ENCODE data around the gene SRSF9. TPM values are rescaled to one million over a fixed set of nuclear protein-coding genes. Genes with fewer than 3 reads are reported as not detected.

Gene SRSF9
- total and polyA plus RNA-seq, 2 of the 13 experiments (the other 11 are each of a cell fraction or from before 2014, with no cell fraction given), result 125 to 144 TPM

DNA sequence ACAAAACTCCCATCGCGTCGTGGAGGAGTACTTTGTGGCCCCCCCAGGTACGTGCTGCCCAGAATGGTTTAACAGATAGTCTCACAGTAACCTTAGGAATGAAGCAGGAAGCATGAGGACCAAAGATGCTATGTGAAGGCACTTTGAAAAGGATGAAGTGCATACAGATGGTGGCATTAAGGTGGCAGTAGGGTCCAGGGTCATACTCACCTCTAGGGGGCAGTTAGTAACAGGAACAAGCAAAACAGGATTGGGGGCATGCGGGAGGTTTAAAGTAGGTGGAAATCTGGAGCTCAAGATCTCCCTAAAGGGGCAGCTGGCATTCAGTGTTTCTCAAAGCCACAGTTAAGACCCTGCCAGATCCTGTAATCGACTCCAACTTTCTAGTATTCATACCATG, 12.4 kb downstream of the SRSF9 start (continued):
- TF ChIP-seq POLR2A (IDR thresholded peaks at IDR 0.05; ENCODE audit: insufficient read depth in 1 of 2, low read depth in 2 of 2, low read length in 2 of 2), result 0 out of 4 replicates have a peak, but pooled peaks of 1 of the 2 experiments have one; percentile 23
- TF ChIP-seq EEA1 (CRISPR knock-in tag; IDR thresholded peaks at IDR 0.05; ENCODE audit: borderline replicate concordance), result no peak
- TF ChIP-seq NCOA2 (CRISPR knock-in tag; IDR thresholded peaks at IDR 0.05), result no peak
- TF ChIP-seq NPAS2 (CRISPR knock-in tag; IDR thresholded peaks at IDR 0.05; ENCODE audit: borderline replicate concordance), result no peak
- no peak for TF ChIP-seq FOSL2 (CRISPR knock-in tag; IDR thresholded peaks at IDR 0.05)
- TF ChIP-seq ZMYM2 (CRISPR knock-in tag; IDR thresholded peaks at IDR 0.05), result no peak
- no peak for TF ChIP-seq ZNF652 (CRISPR knock-in tag; IDR thresholded peaks at IDR 0.05; ENCODE audit: borderline replicate concordance, low read depth)
- TF ChIP-seq HMG20A (CRISPR knock-in tag; IDR thresholded peaks at IDR 0.05; ENCODE audit: borderline replicate concordance), result no peak
- no peak for TF ChIP-seq ZFP37 (CRISPR knock-in tag; IDR thresholded peaks at IDR 0.05; ENCODE audit: borderline replicate concordance)
- 0 out of 2 replicates have a peak, but pooled peaks have one; percentile 35 for TF ChIP-seq ZKSCAN8 (CRISPR knock-in tag; IDR thresholded peaks at IDR 0.05; ENCODE audit: borderline replicate concordance)
- no peak for TF ChIP-seq BRCA1 (CRISPR knock-in tag; IDR thresholded peaks at IDR 0.05)
- TF ChIP-seq REXO4 (CRISPR knock-in tag; IDR thresholded peaks at IDR 0.05; ENCODE audit: borderline replicate concordance), result no peak
- no peak for TF ChIP-seq JUNB (CRISPR knock-in tag; IDR thresholded peaks at IDR 0.05; ENCODE audit: borderline replicate concordance)
- TF ChIP-seq ARID2 (CRISPR knock-in tag; IDR thresholded peaks at IDR 0.05; ENCODE audit: borderline replicate concordance), result no peak
- no peak for TF ChIP-seq NR2F1 (CRISPR knock-in tag; IDR thresholded peaks at IDR 0.05)
- peak; percentile 37; the same call in 1 of the 2 replicates for TF ChIP-seq RBFOX2 (IDR thresholded peaks at IDR 0.05; ENCODE audit: low read depth, low read length)
- TF ChIP-seq NRL (CRISPR knock-in tag; IDR thresholded peaks at IDR 0.05; ENCODE audit: borderline replicate concordance), result no peak
- peak; percentile 24 for TF ChIP-seq TEAD3 (CRISPR knock-in tag; optimal IDR thresholded peaks at IDR 0.05; ENCODE audit: borderline replicate concordance)
- no peak for TF ChIP-seq SIN3B (IDR thresholded peaks at IDR 0.05; ENCODE audit: low read length)
- no peak for TF ChIP-seq ZMYM4 (CRISPR knock-in tag; IDR thresholded peaks at IDR 0.05)
- TF ChIP-seq ZNF570 (CRISPR knock-in tag; IDR thresholded peaks at IDR 0.05; ENCODE audit: borderline replicate concordance), result no peak
- TF ChIP-seq, protein P1, sequence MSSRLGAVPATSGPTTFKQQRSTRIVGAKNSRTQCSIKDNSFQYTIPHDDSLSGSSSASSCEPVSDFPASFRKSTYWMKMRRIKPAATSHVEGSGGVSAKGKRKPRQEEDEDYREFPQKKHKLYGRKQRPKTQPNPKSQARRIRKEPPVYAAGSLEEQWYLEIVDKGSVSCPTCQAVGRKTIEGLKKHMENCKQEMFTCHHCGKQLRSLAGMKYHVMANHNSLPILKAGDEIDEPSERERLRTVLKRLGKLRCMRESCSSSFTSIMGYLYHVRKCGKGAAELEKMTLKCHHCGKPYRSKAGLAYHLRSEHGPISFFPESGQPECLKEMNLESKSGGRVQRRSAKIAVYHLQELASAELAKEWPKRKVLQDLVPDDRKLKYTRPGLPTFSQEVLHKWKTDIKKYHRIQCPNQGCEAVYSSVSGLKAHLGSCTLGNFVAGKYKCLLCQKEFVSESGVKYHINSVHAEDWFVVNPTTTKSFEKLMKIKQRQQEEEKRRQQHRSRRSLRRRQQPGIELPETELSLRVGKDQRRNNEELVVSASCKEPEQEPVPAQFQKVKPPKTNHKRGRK (CRISPR knock-in tag; IDR thresholded peaks at IDR 0.05), result no peak
- TF ChIP-seq KDM1A (CRISPR knock-in tag; IDR thresholded peaks at IDR 0.05), result no peak
- TF ChIP-seq ZNF614 (CRISPR knock-in tag; IDR thresholded peaks at IDR 0.05; ENCODE audit: borderline replicate concordance), result no peak

Measured in HepG2 (cell line).